ENCODE data around the gene BFSP1.

- TF ChIP-seq EP300 (IDR thresholded peaks at IDR 0.05), result no peak
- TF ChIP-seq CTCF (IDR thresholded peaks at IDR 0.05), result no peak
- no peak for TF ChIP-seq POLR2A (IDR thresholded peaks at IDR 0.05)
Observed at GRCh38 chr20:17566345-17566744, 35.2 kb upstream of the BFSP1 start.
